Medulla oblongata (tissue), 1 donor: ENCODE data around the gene ATP2C1.
A peak's percentile ranks its signal among the peaks of the same experiment; 100 is the strongest.
"Not testable (repeated sequence)": the region's sequence is repeated elsewhere in the genome, so short reads cannot be mapped to it uniquely, and the experiment has no call there.

Source experiments
- DNase-seq: peaks from one replicate; pipeline ENCODE4 v3.0.0-alpha.2; 2015; ENCODE audit errors: extremely low spot score

The ATP2C1 gene, protein sequence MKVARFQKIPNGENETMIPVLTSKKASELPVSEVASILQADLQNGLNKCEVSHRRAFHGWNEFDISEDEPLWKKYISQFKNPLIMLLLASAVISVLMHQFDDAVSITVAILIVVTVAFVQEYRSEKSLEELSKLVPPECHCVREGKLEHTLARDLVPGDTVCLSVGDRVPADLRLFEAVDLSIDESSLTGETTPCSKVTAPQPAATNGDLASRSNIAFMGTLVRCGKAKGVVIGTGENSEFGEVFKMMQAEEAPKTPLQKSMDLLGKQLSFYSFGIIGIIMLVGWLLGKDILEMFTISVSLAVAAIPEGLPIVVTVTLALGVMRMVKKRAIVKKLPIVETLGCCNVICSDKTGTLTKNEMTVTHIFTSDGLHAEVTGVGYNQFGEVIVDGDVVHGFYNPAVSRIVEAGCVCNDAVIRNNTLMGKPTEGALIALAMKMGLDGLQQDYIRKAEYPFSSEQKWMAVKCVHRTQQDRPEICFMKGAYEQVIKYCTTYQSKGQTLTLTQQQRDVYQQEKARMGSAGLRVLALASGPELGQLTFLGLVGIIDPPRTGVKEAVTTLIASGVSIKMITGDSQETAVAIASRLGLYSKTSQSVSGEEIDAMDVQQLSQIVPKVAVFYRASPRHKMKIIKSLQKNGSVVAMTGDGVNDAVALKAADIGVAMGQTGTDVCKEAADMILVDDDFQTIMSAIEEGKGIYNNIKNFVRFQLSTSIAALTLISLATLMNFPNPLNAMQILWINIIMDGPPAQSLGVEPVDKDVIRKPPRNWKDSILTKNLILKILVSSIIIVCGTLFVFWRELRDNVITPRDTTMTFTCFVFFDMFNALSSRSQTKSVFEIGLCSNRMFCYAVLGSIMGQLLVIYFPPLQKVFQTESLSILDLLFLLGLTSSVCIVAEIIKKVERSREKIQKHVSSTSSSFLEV

DNA sequence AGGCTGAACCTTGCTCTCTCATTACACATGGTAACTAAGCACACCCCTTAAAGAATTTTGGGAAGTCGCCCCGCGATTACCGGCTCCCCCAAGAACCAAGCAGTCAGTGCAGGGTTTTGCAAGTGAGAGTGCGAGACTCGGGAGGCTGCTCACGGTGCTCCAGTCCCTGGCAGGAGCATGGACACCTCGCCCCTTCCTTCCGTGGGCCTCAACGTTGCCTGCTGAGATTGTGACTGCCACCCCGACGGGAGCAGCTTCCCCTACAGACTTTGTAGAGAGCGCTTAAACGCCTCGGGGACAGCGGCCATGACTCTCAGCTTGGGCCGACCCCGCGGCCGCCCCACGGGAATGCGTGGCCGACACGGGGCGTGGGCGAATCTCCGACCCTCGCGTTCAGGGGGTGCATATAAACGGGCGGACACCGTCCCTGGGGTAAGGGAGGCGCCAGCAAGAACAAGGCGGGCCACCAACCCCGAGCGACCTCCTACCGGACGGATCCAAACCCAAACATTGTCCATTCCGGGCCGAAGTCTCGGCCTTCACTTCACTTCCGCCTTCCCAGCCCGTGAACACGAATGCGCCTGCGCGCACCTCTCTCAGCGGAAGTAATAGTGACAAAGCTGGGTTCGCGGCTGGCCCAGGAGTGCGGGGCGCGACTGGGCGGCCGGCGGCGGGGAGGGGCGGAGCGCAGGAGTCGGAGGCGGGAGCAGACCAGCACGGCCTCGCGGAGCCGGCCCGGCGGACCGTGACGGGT, at the start of gene ATP2C1:
TSS of gene ATP2C1 (plus strand) at position 709 of the 754 bp plus-strand sequence. CDS start 686 bp downstream, outside the sequence.
- DNase-seq = peak; percentile 98

DNA sequence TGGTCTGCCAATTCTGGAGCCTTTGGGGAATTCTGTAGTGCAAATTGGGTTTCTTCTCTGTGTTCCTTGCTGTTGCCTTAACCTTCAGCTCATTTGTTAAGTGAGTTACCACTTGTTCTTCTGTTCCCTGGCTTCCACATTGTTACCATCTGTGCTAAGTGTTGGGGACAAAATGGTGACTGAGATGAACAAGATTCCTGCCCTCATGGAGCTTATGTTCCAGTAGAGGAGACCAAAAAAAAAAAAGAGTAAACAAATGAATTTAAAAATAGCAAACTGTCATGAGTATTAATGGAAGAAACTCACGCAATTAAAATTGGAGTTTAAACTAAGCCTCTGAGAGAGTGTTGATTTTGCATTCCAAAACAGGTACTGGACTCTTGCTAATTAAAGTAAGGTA, 49.4 kb upstream of the ATP2C1 start:
- no peak for DNase-seq

DNA sequence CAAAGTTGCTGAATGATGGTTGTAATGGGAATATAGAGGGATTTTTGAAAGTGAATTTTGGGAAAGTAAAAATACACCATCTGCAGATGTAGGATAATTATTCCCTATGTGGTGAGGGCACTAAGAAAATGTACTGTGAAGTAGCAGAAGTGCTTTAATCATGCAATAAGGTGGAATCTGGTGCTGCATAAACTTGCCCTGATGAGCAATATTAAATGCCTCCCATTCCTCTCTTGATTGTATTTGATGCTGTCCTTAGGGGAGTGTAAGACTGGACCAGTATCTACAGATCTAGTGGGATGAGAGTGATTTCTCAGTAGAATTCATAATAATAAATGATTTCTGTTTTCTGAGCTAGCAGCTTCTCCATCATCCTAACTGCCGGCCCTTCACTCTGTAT, 47.7 kb upstream of the ATP2C1 start:
- no peak for DNase-seq

DNA sequence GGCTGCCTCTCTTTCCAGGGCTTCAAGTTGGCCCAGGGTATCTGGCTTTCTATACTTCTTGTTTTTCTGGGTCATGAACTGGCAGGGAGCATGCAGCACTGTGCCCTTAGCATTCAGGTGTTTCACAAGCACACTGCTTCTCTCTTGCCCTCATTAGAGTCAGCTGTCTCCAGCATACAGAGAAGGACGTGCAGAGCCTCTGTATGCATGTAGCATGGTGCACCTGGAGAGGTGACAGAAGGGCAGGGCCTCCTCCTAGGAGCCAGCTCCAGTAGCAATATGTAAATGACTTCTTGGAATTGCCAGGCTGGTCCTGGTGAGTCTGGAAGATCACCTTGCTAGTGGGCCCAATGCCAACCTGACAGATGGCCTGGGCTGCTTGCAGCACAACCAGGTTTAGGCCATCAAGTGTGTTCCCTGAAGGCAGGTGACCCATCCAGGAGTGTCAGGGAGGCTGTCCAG, 44.8 kb upstream of the ATP2C1 start:
- no peak for DNase-seq

DNA sequence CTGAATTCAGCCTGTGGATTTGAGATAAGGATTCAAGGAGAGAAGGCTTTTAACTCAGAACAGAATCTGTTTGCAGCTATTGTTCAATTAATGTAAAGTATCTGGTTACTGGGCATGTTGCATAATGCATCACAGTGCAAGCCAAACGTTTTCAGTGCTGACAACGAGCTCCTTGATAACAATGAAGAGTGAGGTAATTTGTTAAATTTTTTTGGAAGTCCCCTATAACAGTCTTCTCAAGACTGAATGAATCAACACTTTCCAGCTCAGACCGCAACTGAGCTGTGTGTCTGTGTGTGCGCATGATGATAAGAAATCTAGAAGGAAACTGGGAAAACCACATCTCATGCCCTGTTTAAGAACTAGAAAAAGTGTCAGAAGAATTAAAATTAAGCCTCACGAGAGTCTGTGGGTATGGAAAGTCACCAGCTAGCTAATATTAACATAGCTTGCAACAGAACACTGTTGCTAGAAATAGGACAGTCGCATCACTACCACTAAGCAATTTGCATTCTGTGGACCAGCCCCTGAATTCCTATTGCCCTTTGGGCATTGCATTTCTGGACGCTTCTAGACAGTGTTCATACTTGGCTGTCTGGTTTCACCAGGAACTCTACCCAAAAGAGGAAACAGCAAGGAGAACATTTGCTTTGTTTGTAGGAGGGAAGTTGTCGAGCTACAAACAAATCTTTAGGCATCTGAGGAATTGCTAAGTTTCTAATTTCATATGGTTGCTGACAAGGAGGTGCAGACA, 43.7 kb upstream of the ATP2C1 start:
- peak; percentile 90 for DNase-seq

DNA sequence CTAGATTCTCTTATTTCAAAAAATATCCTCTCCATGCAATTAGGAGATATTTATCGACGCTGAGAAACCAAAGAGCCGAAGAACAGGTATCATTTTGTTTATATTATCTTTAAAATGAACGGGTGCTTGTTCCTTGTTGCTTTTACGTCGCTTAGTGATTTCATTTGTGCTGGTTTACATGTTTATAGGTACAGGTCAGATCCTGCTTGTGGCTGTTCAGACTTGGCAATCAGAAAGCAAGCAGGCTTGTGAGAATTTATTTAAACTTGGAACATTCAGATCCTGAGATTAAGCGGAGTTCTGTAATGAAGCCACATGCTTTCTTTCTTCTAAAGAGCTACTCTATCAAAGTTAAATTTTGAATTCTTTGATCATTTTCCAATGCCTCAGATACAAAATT, 43.0 kb upstream of the ATP2C1 start:
- DNase-seq = no peak

DNA sequence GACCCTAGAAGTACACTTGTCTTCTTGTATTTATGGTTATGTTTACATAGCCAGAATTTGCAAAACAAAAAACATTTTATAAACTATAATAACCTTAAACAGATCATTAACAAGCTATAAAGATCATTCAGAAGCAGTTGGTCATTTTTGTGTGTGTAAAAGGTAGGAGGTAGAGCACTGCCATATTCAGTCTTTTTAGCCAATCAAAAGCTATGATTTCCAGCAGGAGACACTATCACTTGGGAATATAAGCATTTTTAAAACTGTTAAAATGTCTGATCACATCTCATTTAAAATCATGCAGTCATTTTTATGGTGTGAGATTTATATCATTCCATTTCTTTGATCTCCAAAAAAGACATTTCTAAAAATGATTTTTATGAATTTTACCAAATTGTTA, 42.6 kb upstream of the ATP2C1 start:
- DNase-seq = no peak

DNA sequence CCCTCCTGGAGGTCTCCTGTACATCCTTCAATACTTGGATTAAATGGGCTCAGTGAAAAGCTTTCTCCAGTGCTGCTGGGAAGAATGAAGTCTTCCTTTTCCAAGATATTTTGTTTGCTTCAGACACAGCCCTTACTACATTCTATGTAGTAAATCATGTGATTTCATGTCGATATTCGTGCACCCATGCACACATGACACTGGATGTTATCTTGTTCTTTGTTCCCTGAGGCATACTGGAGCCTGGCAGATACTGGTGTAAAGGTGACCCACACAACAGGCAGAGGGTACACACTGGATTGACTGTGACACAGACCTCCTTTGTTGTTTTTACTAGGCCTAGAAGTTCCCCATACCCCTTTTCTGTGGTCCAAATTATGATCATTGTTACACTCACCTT, 40.3 kb upstream of the ATP2C1 start:
- DNase-seq = no peak

DNA sequence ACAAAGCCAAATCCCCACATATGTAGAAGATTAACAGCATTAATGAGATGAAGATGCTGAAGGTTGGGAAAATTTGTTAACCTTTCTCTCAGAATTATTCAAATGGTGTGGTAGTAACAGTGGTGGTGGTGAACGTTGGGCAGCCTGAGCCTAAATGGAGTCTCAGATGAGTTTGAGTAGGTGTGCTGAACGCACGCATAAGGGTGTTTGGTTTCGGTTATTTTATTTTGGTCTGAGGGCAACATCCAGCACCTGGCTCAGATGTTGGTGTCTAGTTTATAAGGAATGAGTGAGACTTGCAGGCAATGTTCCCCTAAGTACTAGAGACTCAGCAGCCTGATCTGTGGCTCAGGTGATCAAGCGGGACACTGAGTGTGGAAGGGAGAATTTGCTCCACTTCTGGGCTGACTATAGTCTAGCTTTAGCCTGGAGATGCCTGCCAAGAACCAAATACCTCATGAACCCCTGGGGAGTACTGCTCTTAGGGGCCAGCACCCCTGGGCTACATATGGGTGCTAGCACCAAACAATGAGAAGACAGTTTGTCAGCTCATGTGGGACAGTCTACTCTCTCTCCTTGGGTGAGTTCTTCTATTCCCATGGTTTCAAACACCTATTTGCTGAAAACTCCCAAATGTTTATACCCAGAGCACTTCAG, 39.5 kb upstream of the ATP2C1 start:
- no peak for DNase-seq

DNA sequence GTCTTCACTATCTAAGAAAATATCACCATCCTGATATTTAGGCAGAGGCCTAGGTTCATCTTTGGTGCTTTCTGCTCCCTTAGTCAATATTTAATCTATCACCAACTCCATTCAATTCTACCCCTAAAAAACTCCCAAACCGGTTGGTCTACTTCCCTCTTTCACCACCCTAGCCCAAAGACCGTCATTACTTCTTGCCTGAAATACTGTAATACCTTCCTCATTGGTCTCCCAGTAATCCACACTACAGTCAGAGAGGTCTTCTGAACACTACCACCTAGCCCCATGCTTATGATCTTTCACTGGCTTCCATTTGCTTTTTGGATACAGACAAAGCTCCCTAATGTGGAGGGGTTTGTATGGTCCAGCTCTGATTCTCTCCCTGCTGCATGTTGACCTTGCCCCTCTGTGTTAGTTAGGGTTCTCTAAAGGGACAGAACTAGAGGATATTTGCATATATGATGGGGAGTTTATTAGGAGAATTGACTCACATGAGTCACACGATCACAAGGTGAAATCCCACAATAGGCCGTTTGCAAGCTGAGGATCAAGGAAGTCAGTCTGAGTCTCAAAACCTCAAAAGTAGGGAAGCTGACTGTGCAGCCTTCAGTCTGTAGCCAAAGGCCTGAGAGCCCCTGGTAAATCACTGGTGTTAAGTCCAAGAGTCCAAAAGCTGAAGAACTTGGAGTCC, 36.4 kb upstream of the ATP2C1 start:
- DNase-seq = no peak

DNA sequence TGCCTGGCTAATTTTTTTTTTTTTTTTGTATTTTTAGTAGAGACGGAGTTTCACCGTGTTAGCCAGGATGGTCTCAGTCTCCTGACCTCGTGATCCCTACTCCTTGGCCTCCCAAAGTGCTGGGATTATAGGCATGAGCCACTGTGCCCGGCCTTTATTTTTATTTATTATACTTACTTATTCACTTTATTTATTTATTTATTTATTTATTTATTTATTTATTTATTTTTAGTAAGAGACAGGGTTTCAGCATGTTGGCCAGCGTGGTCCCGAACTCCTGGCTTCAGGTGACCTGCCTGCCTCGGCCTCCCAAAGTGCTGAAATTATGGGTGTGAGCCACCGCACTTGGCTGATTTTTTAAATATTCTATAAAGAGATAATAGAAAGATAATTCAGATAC, 31.8 kb upstream of the ATP2C1 start:
- not testable (repeated sequence) for DNase-seq

DNA sequence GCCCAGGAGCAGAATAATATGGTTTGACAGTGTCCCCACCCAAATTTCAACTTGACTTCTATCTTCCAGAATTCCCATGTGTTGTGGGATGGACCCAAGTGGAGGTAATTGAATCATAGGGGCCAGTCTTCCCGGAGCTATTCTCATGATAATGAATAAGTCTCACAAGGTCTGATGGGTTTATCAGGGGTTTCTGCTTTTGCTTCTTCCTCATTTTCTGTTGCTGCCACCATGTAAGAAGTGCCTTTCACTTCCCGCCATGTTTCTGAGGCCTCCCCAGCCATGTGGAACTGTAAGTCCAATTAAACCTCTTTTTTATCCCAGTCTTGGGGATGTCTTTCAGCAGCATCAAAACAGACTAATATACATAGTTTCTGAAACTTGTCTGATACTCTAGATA, 28.4 kb upstream of the ATP2C1 start:
- DNase-seq = no peak

DNA sequence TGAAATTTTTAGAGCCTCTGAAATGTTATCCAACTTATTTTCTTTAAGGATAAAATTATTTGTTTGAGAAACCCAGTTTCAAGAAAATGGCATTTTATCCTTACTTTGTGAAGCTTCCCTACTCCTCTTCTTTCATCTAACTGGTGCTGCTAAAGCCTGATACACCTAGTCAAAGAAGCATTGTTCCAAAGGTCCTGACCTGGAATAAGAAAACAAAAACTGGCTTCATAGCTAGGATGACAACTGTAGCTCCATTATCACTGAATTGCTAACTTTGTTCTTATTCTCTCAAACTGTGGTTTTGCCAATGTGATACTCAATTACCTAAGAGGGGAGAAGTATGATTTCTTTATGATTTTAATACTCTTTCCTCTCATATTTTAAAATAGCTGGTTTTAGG, 27.6 kb upstream of the ATP2C1 start:
- DNase-seq = no peak

DNA sequence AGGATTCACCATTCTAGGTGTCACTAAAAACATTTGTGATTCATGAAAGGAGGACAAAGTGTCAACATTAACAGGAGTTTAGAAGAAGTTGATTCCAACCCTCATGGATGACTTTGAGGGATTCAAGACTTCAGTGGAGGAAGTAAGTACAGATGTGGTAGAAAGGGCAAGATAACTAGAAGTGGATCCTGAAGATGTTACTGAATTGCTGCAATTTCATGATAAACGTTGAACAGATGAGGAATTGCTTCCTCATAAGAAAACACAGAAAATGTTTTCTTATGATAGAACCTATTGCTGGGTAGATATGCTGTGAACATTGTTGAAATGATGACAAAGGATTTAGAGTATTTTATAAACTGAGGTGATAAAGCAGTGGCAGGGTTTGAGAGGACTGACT, 23.5 kb upstream of the ATP2C1 start:
- DNase-seq = no peak

DNA sequence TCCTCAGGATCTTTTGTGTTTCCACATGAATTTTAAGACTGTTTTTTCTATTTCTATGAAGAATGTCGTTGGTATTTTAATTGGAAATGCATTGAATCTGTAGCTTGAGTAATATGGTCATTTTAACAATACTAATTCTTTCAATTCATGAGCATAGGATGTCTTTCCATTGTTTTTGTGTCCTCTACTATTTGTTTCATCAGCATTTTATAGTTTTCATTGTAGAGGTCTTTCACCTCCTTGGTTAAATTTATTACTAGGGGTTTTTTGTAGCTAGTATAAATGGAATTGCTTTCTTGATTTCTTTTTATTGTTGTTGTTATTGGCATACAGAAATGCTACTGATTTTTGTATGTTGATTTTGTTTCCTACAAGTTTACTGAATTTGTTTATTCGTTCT, 17.3 kb upstream of the ATP2C1 start:
- DNase-seq = no peak

DNA sequence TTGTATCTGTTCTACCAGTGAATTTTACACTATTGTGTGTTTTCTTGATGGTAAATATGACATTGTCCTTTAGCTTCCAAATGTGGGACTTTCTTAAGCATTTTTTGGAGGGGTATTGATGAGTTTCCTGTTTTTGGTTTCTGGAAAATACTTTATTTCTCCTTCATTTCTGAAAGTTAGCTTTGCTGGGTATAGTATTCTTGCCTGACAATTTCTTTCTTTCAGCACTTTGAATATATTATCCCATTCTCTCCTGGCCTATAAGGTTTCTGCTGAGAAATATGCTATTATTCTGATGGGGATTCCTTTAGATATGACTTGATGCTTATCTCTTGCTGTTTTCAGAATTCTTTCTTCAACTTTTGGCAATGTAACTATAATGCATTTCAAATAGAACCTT, 15.4 kb upstream of the ATP2C1 start:
- no peak for DNase-seq

DNA sequence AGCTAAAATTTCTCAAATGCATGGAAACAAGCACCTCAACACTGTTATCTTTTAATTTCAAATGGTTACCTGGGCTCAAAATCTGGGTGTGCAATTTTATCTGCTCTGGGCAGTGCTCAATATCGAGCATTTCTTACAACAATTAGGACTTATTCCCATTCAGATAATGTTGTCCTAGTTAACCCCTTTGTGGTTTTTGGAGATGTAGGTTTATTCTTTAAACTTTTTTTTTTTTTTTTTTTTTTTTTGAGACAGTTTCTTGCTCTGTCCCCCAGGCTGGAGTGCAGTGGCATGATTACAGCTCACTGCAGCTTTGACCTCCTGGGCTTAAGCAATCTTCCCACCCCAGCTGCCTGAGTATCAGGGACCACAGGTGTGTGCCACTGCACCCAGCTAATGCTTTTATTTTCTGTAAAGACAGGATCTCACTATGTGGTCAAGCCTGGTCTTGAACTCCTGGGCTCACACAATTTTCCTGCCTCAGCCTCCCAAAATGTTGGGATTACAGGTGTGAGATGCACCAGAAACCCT, 4.4 kb upstream of the ATP2C1 start:
- no peak for DNase-seq

DNA sequence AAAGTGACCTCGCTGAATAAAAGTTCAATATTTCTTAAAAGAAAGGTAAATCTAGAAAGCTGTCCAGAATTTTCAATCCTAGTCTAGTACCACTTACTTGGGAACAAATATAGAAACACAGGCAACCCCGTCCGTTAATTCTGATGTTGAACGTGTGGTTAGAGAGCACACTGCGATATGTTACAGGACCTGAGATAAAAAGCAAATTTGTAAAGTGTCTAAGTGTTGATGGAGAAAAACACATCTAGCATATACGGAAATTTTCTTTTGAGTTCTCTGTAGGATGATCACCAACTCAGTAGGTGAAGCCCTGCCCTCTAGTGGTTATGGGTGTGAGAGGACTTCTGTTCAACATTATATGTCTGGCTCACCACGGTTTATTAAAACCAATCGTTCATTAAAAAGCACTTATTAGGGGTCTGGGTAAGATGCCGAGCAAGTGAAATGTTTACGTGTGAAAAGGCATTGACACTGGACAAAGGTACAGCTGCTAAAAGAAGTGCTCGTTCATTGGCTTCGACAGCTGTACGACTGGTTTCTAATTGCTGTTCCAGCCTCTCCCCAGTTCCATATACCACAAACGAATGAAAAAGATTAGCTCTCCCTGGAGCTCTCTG, 1.0 kb upstream of the ATP2C1 start:
- DNase-seq = peak; percentile 97
